22Rv1 (cell line): ENCODE data around the gene CAPN11.

ENCODE experiments used
- CTCF ChIP-seq: fragments of 450-650 bp; IDR thresholded peaks from 2 replicates; pipeline ENCODE4 v1.5.1; 2017; ENCODE audit warnings: mild to moderate bottlenecking
- ZFX ChIP-seq: fragments of 450-650 bp; IDR thresholded peaks from 2 replicates; pipeline ENCODE4 v1.6.1; 2017; ENCODE audit warnings: antibody characterized with exemption, borderline replicate concordance

GRCh38 chr6:44109212-44109611 is 49.4 kb upstream of the CAPN11 start:
- TF ChIP-seq CTCF = no peak
- no peak for TF ChIP-seq ZFX
